A549 (cell line): Measurements from ENCODE around the gene SPDYE16.
"Not testable (repeated sequence)": the region's sequence is repeated elsewhere in the genome, so short reads cannot be mapped to it uniquely, and the experiment has no call there.

Experiments used
- CTCF ChIP-seq: fragments of >200 bp; sonication (Bioruptor Twin); formaldehyde crosslinking; IDR thresholded peaks from 3 replicates; pipeline ENCODE4 v1.5.1; 2016
- EP300 ChIP-seq, 2 experiments: fragments of >200 bp; sonication (Bioruptor Twin); formaldehyde crosslinking; IDR thresholded peaks; 2 replicates in 1 of 2; 3 replicates in 1 of 2; pipeline ENCODE4 v1.6.1; 2016 to 2017
- MAFK ChIP-seq: fragments of 450-650 bp; IDR thresholded peaks from 2 replicates; pipeline ENCODE4 v1.6.1; 2014; ENCODE audit not compliant: partially characterized antibody
- MAX ChIP-seq: IDR thresholded peaks from 2 replicates; pipeline ENCODE4 v1.6.1; 2012
- MAZ ChIP-seq: fragments of 150-350 bp; IDR thresholded peaks from 2 replicates; pipeline ENCODE4 v1.6.1; 2014; ENCODE audit warnings: antibody characterized with exemption, low read depth, low read length, borderline replicate concordance
- PHF8 ChIP-seq: fragments of 200-600 bp; sonication (generic); IDR thresholded peaks from 2 replicates; pipeline ENCODE4 v1.6.1; 2016; ENCODE audit warnings: low read depth, mild to moderate bottlenecking, antibody characterized with exemption, moderate library complexity, borderline replicate concordance
- POLR2A ChIP-seq: IDR thresholded peaks from 2 replicates; pipeline ENCODE4 v1.6.1; 2012; ENCODE audit warnings: mild to moderate bottlenecking, low read length
- RCOR1 ChIP-seq: fragments of 150-350 bp; IDR thresholded peaks from 2 replicates; pipeline ENCODE4 v1.6.1; 2014; ENCODE audit warnings: antibody characterized with exemption, low read length, low read depth
- RFX5 ChIP-seq: fragments of 450-650 bp; IDR thresholded peaks from 2 replicates; pipeline ENCODE4 v1.7.1; 2014; ENCODE audit warnings: antibody characterized with exemption, mild to moderate bottlenecking, moderate library complexity
- SREBF2 ChIP-seq: fragments of 450-650 bp; IDR thresholded peaks from 2 replicates; pipeline ENCODE4 v1.6.1; 2014; ENCODE audit warnings: mild to moderate bottlenecking, moderate library complexity
- TF ChIP-seq, protein P1 (sequence below): fragments of 200-600 bp; sonication (generic); IDR thresholded peaks from 2 replicates; pipeline ENCODE4 v1.6.1; 2016; ENCODE audit warnings: antibody characterized with exemption, mild to moderate bottlenecking, moderate library complexity

DNA sequence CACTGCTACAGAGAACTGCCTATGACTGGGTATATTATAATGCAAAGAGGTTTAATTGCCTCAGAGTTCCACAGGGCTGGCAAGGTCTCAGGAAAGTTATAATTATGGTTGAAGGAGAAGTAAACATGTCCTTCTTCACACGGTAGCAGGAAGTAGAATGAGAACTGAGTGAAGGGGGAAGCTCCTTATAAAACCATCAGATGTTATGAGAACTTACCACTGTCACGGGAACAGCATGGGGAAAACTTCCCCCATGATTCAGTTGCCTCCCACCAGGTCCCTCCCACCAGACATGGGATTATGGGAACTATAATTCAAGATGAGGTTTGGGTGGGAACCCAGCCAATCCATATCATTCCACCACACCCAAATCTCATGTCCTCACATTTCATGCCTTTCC is 49.6 kb upstream of the SPDYE16 start:
- TF ChIP-seq CTCF; MAX; RCOR1; RFX5; EP300 (IDR thresholded peaks at IDR 0.05); PHF8; POLR2A; SREBF2; MAZ; MAFK: not testable (repeated sequence)
- TF ChIP-seq, protein P1, sequence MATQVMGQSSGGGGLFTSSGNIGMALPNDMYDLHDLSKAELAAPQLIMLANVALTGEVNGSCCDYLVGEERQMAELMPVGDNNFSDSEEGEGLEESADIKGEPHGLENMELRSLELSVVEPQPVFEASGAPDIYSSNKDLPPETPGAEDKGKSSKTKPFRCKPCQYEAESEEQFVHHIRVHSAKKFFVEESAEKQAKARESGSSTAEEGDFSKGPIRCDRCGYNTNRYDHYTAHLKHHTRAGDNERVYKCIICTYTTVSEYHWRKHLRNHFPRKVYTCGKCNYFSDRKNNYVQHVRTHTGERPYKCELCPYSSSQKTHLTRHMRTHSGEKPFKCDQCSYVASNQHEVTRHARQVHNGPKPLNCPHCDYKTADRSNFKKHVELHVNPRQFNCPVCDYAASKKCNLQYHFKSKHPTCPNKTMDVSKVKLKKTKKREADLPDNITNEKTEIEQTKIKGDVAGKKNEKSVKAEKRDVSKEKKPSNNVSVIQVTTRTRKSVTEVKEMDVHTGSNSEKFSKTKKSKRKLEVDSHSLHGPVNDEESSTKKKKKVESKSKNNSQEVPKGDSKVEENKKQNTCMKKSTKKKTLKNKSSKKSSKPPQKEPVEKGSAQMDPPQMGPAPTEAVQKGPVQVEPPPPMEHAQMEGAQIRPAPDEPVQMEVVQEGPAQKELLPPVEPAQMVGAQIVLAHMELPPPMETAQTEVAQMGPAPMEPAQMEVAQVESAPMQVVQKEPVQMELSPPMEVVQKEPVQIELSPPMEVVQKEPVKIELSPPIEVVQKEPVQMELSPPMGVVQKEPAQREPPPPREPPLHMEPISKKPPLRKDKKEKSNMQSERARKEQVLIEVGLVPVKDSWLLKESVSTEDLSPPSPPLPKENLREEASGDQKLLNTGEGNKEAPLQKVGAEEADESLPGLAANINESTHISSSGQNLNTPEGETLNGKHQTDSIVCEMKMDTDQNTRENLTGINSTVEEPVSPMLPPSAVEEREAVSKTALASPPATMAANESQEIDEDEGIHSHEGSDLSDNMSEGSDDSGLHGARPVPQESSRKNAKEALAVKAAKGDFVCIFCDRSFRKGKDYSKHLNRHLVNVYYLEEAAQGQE: not testable (repeated sequence)
